GM11168 (cell line): ENCODE results near the gene RAB38.

ENCODE experiments used
- in situ Hi-C: fragments of 300-500 bp; cut with MboI; formaldehyde crosslinking; loops from one replicate; pipeline ENCODE4 v1.12.0; 2022; ENCODE audit warnings: low sequenced_read_pairs; ENCODE audit not compliant: unreplicated experiment

The RAB38 gene

GRCh38 chr11:88174709-88175568 lies at the start of gene RAB38:
RAB38 (minus strand) TSS chr11:88175443; CDS start chr11:88175384, 59 bp downstream.
- in situ Hi-C loops = no loop called here

GRCh38 chr11:88213406-88213805 lies 38.2 kb upstream of the RAB38 start:
- in situ Hi-C loops = no loop called here

GRCh38 chr11:88212300-88212699 lies 37.1 kb upstream of the RAB38 start:
- in situ Hi-C loops = no loop called here

GRCh38 chr11:88208745-88209144 lies 33.5 kb upstream of the RAB38 start:
- in situ Hi-C loops = no loop called here

GRCh38 chr11:88206751-88207150 lies 31.5 kb upstream of the RAB38 start:
- in situ Hi-C loops = no loop called here

- in situ Hi-C loops = no loop called here
Observed at GRCh38 chr11:88204353-88204752, 29.1 kb upstream of the RAB38 start.

DNA sequence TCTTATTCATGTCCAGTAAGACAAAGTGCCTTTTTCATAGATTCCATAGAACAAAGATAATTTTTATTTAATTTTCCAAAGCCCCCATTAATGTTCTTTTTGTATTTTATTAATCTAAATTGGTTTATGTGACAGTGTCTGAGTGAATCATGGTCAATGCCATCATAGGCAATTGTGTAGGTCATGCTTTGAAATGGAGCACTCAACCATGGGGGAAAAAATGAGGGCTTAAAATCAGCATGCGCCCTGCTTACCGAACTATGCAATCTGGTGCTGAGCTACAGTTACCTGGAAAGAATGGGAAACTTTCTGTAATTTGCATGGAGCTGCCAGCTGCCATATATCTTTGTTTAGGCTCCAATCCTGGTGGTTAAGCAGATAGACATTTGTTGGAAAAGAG lies 28.4 kb upstream of the RAB38 start:
- in situ Hi-C loops = no loop called here

DNA sequence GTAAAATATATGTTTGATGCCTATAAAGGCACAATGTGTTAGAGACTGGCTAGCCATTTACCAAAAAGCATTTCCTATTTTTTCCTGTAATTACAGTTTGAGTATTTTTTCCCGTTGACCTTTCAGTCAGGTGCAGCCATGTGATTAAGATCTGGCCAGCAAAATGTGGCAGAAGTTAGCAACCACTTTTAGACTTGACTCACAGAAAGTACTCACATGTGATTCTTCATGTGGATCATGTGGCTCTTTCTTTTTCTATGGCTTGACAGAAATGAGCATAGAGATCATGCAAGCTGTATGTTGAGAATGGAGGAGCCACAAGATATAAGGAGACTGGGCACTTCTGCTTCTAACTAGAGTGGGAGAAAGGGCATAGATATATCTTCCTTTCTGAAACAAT lies 27.3 kb upstream of the RAB38 start:
- in situ Hi-C loops = no loop called here

- in situ Hi-C loops = no loop called here
Observed at GRCh38 chr11:88196393-88196792, 21.1 kb upstream of the RAB38 start.

DNA sequence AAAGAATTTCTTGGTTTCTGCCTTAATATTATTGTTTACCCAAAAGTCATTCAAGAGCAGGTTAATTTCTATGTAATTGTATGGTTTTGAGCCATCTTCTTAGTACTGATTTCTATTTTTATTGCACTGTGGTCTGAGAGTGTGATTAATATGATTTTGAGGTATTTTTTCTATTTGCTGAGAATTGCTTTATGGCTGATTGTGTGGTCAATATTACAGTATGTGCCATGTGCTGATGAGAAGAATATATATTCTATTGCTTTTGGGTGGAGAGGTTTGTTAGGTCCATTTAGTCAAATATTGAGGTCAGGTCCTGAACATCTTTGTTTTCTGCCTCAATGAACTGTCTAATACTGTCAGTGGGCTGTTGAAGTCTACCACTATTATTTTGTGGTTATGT lies 20.7 kb upstream of the RAB38 start:
- in situ Hi-C loops = no loop called here

DNA sequence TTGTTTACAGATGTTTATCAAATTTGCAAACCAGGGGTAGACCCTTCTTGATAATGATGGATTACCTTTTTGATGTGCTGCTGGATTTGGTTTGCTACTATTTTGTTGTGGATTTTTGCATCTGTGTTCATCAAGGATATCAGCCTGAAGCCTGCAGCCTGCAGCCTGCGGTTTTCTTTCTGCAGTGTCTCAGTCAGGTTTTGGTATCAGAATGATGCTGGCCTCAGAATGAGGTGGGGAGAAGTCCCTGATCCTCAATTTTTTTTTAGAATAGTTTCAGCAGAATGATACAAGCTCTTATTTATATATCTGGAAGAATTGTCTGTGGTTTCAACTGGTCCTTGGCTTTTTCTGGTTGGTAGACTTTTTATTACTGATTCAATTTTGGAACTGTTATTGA lies 19.7 kb upstream of the RAB38 start:
- in situ Hi-C loops = no loop called here

- in situ Hi-C loops = no loop called here
Observed at GRCh38 chr11:88193278-88193677, 18.0 kb upstream of the RAB38 start.

DNA sequence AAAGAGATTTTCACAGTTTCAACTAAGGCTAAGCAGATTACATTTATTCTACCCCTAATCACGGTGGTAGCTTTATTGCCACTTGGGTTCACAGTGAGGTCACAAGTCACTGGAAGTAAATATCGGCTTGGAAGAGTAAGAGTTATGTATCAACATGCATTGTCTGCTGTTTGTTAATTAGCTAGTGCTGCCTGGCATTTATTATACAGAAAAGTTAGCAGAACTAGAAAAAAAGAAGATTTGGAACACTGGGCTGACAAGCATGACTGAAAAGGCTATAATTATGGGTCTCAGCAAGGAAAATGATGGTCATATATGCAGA lies 13.7 kb upstream of the RAB38 start:
- in situ Hi-C loops = no loop called here

DNA sequence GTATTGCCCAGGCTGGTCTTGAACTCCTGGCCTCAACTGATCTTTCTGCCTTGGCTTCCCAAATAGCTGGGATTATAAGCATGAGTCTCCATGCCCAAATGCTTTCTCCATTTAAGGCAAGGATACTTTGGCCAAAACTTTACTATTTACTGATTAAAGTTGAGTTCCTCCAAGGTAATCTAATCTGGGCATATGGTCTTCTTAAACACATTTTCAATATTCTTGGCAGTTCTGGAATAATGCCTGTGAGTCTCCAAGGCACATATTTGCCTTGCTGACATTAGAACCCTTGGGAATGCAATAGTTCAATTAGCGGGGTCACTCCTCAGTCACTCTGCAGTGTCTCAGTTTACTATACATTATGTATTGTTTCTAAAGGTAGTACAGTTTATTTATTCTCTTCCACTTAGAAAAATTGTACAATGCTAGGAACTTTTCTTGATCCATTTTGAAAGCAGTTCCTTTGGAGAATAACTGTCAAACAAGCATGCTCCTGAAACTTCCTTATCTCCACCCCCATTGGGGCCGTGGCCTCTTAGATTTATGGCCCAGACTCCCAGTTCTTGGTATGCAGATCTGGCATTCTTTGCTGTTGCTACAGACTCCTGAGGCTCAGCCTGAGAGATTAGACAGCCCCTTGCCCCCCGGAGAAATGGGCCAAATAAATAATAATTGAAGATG lies 13.1 kb upstream of the RAB38 start:
- in situ Hi-C loops = no loop called here

DNA sequence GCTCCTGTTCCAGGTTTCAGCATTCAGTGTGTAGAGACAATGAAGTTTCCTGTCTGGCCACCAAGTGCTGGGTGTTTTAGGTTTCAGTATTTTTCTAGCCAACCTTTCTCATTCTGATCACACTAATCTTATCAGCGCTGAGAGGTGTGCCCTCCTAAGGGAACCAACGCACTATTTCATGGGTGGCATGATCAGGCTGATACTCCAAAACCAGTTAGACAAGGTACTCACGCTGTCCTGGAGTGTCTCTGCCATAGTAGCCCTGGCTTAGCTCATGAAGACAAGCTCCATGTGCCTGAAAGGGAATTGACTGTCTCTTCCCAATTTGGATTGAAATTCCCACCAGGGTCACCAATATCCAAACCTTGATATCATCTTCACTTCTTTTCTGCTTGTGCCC lies 8.0 kb upstream of the RAB38 start:
- in situ Hi-C loops = no loop called here

GRCh38 chr11:88181776-88182175 lies 6.5 kb upstream of the RAB38 start:
- in situ Hi-C loops = no loop called here

DNA sequence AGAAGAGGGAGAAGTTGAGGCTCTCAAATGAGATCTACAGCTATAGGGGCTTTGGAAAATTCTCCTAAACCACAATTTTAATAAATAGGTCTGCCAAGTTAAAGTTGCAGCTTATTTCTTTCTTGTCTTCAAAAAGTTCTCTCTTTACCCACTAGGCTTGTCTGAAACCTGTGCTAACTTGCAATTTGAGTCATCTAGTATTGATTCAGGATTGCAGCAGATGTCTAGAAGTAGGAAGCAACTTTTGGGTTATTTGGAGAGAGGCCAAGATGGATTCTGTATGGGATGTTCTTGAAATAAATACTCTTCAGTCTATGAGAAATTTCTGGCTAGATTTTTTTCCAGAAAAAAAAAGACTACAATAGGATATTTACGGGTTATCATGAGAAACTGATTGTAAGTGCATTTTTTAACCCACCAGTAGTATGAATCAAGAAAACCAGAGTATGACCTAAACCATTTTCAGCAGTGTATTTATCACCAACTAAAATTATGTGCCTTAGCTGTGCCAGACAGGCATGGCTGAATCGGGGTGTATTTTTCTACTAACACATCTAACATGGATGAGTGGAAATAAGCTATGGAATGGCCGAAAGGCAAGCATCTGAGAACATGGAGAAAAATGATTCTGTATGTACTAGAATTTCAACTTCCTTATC lies 4.9 kb upstream of the RAB38 start:
- in situ Hi-C loops = no loop called here

DNA sequence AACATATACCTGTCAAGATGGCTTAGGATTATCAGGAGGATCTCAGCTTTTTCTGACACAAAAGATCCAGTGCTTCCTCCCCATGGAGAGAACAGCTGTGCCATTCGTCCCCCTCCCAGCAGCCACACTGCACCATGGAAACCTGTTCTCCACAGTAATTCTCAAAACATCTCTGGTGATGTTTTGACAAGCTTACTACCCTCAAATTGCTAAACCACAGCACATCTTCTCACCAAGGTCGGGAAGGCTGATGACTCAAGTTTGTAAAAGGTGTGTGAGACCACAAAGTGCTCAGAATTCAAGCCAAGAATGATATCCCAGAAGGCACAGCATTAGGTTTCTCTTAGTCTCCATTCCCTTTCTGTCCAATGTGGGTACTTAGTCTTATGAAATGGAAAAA lies 3.9 kb upstream of the RAB38 start:
- in situ Hi-C loops = no loop called here

DNA sequence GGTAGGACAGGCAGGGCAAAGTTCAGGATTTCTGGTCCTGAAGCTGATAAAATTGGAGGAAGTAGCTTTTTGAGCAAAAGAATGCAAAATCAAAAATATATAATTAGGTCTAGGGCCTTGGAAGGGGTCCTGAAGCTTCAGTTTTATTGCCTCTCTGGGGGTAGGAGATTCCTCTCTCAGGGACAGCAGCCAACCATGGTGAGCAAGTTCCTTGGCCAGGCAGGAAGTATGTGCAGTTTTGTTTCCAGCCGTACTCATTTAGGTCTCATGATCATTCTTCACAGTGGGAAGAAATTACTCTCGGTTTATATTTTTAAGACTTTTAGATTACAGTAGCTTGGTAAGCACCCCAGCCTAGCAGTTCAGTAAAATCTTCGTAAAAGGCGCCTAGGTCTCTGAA lies 2.9 kb upstream of the RAB38 start:
- in situ Hi-C loops = no loop called here

DNA sequence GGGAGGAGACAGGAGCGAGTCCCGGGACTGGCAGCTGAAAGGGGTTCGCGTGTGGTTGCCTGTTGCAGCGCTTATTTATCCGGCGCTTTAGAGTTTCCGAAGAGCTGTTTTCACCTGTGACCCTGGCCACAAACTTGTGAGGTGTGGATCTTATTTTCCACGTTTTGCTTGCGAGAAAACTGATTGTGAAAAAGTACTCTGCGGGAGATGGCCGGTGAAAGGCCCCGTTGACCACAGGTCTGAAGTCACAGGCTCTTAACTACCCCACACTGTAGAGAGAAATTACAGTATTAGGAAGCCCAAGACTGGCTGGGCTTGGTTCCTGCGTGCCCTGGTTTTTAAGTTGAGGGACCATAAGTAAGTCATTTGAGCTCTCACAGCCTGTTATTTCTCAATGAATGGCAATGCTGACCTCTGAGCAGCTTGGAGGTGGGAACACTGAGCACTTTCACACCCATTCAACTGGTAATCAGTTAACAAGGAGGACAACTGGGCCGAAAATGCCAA lies 379 bp upstream of the RAB38 start:
- in situ Hi-C loops = no loop called here

- in situ Hi-C loops = no loop called here
Observed at GRCh38 chr11:88173956-88174355, 1.3 kb downstream of the RAB38 start.
